Liver (tissue), 9 donors: ENCODE data around the gene SPTBN4. TPM values are rescaled to one million over a fixed set of nuclear protein-coding genes. Genes with fewer than 3 reads are reported as not detected.

ENCODE experiments used
- DNase-seq: peaks from one replicate; pipeline ENCODE4 v3.0.0-alpha.2; 2017; ENCODE audit warnings: low spot score
- H3K27ac ChIP-seq, 2 donors: one replicate each; pipeline ENCODE4 v1.7.0; 2013; ENCODE audit warnings: inconsistent platforms in 2 of 2, low read length in 2 of 2, control low read depth in 1 of 2, low read depth in 1 of 2, mild to moderate bottlenecking in 1 of 2
- H3K27me3 ChIP-seq, 4 donors: one replicate each; pipeline versions ENCODE4 v1.6.1 to v1.7.0; 2013; ENCODE audit warnings: low read length in 3 of 4, inconsistent platforms in 1 of 4, mild to moderate bottlenecking in 1 of 4, moderate library complexity in 1 of 4; ENCODE audit not compliant: control insufficient read depth in 4 of 4, insufficient read depth in 4 of 4
- H3K36me3 ChIP-seq, 4 donors: one replicate each; pipeline versions ENCODE4 v1.6.1 to v1.7.0; 2013; ENCODE audit warnings: low read length in 3 of 4, mild to moderate bottlenecking in 3 of 4, low read depth in 1 of 4, moderate library complexity in 1 of 4; ENCODE audit not compliant: control insufficient read depth in 4 of 4, insufficient read depth in 3 of 4
- H3K4me1 ChIP-seq, 4 donors: one replicate each; pipeline versions ENCODE4 v1.6.1 to v1.7.0; 2013; ENCODE audit warnings: low read length in 3 of 4, mild to moderate bottlenecking in 3 of 4, moderate library complexity in 1 of 4; ENCODE audit not compliant: control insufficient read depth in 4 of 4, insufficient read depth in 4 of 4
- H3K4me3 ChIP-seq, 3 donors: one replicate each; pipeline versions ENCODE4 v1.6.1 to v1.7.0; 2013; ENCODE audit warnings: low read length in 3 of 3, control low read depth in 1 of 3, low read depth in 1 of 3, mild to moderate bottlenecking in 1 of 3
- H3K9ac ChIP-seq, 2 donors: one replicate each; pipeline ENCODE4 v1.7.0; 2013; ENCODE audit warnings: low read length in 2 of 2, mild to moderate bottlenecking in 2 of 2, moderate library complexity in 2 of 2, control low read depth in 1 of 2, low read depth in 1 of 2
- H3K9me3 ChIP-seq, 4 donors: one replicate each; pipeline versions ENCODE4 v1.6.1 to v1.7.0; 2013; ENCODE audit warnings: low read length in 3 of 4; ENCODE audit not compliant: control insufficient read depth in 4 of 4
- CTCF ChIP-seq: fragments of 150-350 bp; IDR thresholded peaks from 2 replicates; pipeline ENCODE4 v1.5.1; 2017; ENCODE audit warnings: improper control_type of control experiment, low read depth, low read length; ENCODE audit not compliant: missing input control
- EGR1 ChIP-seq, 2 donors: IDR thresholded peaks; 2 replicates each; pipeline ENCODE4 v1.6.1; 2016 to 2018; ENCODE audit warnings: antibody characterized with exemption in 2 of 2, low read depth in 2 of 2
- FOXA1 ChIP-seq: IDR thresholded peaks from 2 replicates; pipeline ENCODE4 v1.6.1; 2016; ENCODE audit warnings: antibody characterized with exemption
- FOXA2 ChIP-seq: IDR thresholded peaks from 2 replicates; pipeline ENCODE4 v1.6.1; 2016; ENCODE audit warnings: antibody characterized with exemption
- GABPA ChIP-seq, 2 donors: IDR thresholded peaks in 1 of 2; conservative IDR thresholded peaks in 1 of 2; 2 replicates each; pipeline ENCODE4 v1.6.1; 2016; ENCODE audit warnings: antibody characterized with exemption in 2 of 2, mild to moderate bottlenecking in 1 of 2, moderate library complexity in 1 of 2
- HNF4A ChIP-seq, 2 donors: conservative IDR thresholded peaks; 2 replicates each; pipeline ENCODE4 v1.6.1; 2016; ENCODE audit warnings: antibody characterized with exemption in 2 of 2, mild to moderate bottlenecking in 2 of 2
- HNF4G ChIP-seq: IDR thresholded peaks from 2 replicates; pipeline ENCODE4 v1.6.1; 2016; ENCODE audit warnings: antibody characterized with exemption
- NR2F2 ChIP-seq: IDR thresholded peaks from 2 replicates; pipeline ENCODE4 v1.6.1; 2016; ENCODE audit warnings: antibody characterized with exemption
- RAD21 ChIP-seq, 2 donors: IDR thresholded peaks; 2 replicates each; pipeline ENCODE4 v1.6.1; 2016; ENCODE audit warnings: antibody characterized with exemption in 2 of 2, mild to moderate bottlenecking in 2 of 2
- RXRA ChIP-seq, 2 donors: IDR thresholded peaks; 2 replicates each; pipeline ENCODE4 v1.6.1; 2017 to 2018; ENCODE audit warnings: antibody characterized with exemption in 2 of 2, mild to moderate bottlenecking in 1 of 2
- SP1 ChIP-seq: IDR thresholded peaks from 2 replicates; pipeline ENCODE4 v1.6.1; 2018; ENCODE audit warnings: antibody characterized with exemption, mild to moderate bottlenecking
- TAF1 ChIP-seq: conservative IDR thresholded peaks from 2 replicates; pipeline ENCODE4 v1.6.1; 2016; ENCODE audit warnings: antibody characterized with exemption, mild to moderate bottlenecking
- YY1 ChIP-seq: IDR thresholded peaks from 2 replicates; pipeline ENCODE4 v1.6.1; 2016; ENCODE audit warnings: antibody characterized with exemption, mild to moderate bottlenecking
- WGBS: extraction: QIAGEN DNeasy Blood & Tissue Kit; methylation state at CpG from one replicate; pipeline ENCODE4 v1.1.7; 2013; 5-methylcytosine and 5-hydroxymethylcytosine counted together
- polyA plus RNA-seq, 2 donors: library from polyadenylated mRNA; stranded (reverse) in 1 of 2; unstranded in 1 of 2; fragments of 200-250 nt in 1 of 2; fragments of >200 nt in 1 of 2; fragmentation: Nextera tagmentation in 1 of 2; extraction: Ambion mirVana in 1 of 2; gene quantifications; one replicate each; pipeline versions ENCODE4 v1.2.1 to v1.2.3, GENCODE V29; 2013 to 2015
- total RNA-seq, 2 donors: library from RNA; depleted of rRNA; stranded (reverse); fragments of >200 nt; gene quantifications; one replicate each; pipeline ENCODE4 v1.2.3, GENCODE V29; 2014
- TF ChIP-seq, protein P1 (sequence below): IDR thresholded peaks from 2 replicates; pipeline ENCODE4 v1.6.1; 2016; ENCODE audit warnings: antibody characterized with exemption
- TF ChIP-seq, protein P2 (sequence below): IDR thresholded peaks from 2 replicates; pipeline ENCODE4 v1.6.1; 2016; ENCODE audit warnings: antibody characterized with exemption, mild to moderate bottlenecking
- TF ChIP-seq, protein P3 (sequence below): IDR thresholded peaks from 2 replicates; pipeline ENCODE4 v1.6.1; 2016; ENCODE audit warnings: antibody characterized with exemption
- donor health status: healthy.
- donor health status: healthy.
- donor health status: healthy.
- donor health status: healthy.
- donor health status: healthy.

SPTBN4 gene
- total and polyA plus RNA-seq, 4 donors: 0.13 to 1.1 (median 0.62) TPM

DNA sequence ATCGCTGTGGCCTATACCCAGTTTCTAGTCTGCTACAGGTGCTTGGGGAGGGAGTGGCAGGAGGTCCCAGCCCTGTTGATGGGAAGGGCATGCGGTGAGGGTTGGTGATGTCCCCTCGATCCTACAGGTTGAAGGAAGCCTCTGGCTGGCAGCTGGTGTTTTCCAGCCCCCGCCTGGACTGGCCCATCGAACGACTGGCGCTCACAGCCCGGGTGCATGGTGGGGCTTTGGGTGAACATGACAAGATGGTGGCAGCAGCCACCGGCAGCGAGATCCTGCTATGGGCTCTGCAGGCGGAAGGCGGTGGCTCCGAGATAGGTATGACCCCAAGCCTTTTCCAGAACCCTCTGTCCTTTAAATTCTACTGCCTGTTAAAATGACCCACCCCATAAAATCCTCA, 113.8 kb downstream of the SPTBN4 start:
- TF ChIP-seq GABPA (IDR thresholded peaks at IDR 0.05 in 1 of 2, conservative IDR thresholded peaks at IDR 0.05 in 1 of 2) (no peak), CTCF (no peak), SP1 (no peak)
- TF ChIP-seq, protein P1, sequence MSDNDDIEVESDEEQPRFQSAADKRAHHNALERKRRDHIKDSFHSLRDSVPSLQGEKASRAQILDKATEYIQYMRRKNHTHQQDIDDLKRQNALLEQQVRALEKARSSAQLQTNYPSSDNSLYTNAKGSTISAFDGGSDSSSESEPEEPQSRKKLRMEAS: no peak
- Histone ChIP-seq H3K36me3 (peaks cover 3 to 13% (median 8%) of the 10 kb centered on the region in 4 donors), H3K9me3 (no peaks in the 10 kb centered on the region), H3K4me3 (no peak overlapping the region), H3K27ac (no peak overlapping the region), H3K27me3 (no peaks in the 10 kb centered on the region), H3K9ac (no peak overlapping the region), H3K4me1 (peaks cover 3 to 9% (median 5%) of the 10 kb centered on the region in 4 donors)
- 96% methylated on average over 13 of the region's 13 CpGs for WGBS
- no peak for DNase-seq

DNA sequence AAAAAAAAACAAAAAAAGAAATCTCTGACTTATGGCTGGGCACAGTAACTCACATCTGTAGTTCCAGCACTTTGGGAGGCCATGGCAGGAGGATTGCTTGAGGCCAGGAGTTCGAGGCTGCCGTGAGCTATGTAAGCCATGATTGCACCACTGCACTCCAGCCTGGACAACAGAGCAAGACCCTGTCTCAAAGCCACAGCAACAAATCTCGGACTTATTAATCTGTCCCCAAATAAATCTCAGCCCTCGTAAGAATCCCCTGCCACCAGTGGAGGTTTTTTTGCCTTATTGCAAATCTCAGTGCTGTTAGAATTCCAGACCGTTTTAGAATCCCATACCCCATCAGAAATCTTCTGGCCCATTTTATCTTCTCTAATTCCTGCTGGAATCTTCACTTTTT, 114.7 kb downstream of the SPTBN4 start:
- TF ChIP-seq, protein P1: no peak
- no peak for TF ChIP-seq RAD21 (IDR thresholded peaks at IDR 0.05)
- no peak for TF ChIP-seq NR2F2
- TF ChIP-seq, protein P2, sequence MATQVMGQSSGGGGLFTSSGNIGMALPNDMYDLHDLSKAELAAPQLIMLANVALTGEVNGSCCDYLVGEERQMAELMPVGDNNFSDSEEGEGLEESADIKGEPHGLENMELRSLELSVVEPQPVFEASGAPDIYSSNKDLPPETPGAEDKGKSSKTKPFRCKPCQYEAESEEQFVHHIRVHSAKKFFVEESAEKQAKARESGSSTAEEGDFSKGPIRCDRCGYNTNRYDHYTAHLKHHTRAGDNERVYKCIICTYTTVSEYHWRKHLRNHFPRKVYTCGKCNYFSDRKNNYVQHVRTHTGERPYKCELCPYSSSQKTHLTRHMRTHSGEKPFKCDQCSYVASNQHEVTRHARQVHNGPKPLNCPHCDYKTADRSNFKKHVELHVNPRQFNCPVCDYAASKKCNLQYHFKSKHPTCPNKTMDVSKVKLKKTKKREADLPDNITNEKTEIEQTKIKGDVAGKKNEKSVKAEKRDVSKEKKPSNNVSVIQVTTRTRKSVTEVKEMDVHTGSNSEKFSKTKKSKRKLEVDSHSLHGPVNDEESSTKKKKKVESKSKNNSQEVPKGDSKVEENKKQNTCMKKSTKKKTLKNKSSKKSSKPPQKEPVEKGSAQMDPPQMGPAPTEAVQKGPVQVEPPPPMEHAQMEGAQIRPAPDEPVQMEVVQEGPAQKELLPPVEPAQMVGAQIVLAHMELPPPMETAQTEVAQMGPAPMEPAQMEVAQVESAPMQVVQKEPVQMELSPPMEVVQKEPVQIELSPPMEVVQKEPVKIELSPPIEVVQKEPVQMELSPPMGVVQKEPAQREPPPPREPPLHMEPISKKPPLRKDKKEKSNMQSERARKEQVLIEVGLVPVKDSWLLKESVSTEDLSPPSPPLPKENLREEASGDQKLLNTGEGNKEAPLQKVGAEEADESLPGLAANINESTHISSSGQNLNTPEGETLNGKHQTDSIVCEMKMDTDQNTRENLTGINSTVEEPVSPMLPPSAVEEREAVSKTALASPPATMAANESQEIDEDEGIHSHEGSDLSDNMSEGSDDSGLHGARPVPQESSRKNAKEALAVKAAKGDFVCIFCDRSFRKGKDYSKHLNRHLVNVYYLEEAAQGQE: no peak
- no peak for TF ChIP-seq RXRA (IDR thresholded peaks at IDR 0.05)
- no peak for TF ChIP-seq SP1
- no peak for TF ChIP-seq FOXA2
- TF ChIP-seq HNF4A (conservative IDR thresholded peaks at IDR 0.05): no peak
- TF ChIP-seq YY1: no peak
- H3K27ac ChIP-seq: no peak overlapping the region
- DNase-seq: no peak
- H3K36me3 ChIP-seq: peaks cover 3 to 16% (median 8%) of the 10 kb centered on the region in 4 donors
- 96% methylated on average over 5 of the region's 5 CpGs for WGBS
- peaks cover 0 to 9% (median 5%) of the 10 kb centered on the region in 4 donors for H3K4me1 ChIP-seq
- no peak overlapping the region for H3K4me3 ChIP-seq
- H3K9ac ChIP-seq: no peak overlapping the region
- H3K27me3 ChIP-seq: no peaks in the 10 kb centered on the region
- no peaks in the 10 kb centered on the region for H3K9me3 ChIP-seq

GRCh38 chr19:40582467-40582866, 115.7 kb downstream of the SPTBN4 start:
- Histone ChIP-seq H3K4me1 (peaks cover 0 to 4% (median 1%) of the 10 kb centered on the region in 4 donors), H3K27ac (no peak overlapping the region), H3K9me3 (no peaks in the 10 kb centered on the region), H3K4me3 (no peak overlapping the region), H3K27me3 (no peaks in the 10 kb centered on the region), H3K9ac (no peak overlapping the region), H3K36me3 (peaks cover 3 to 21% (median 11%) of the 10 kb centered on the region in 4 donors)
- 93% methylated on average over 2 of the region's 2 CpGs for WGBS
- DNase-seq: no peak
- TF ChIP-seq HNF4A (conservative IDR thresholded peaks at IDR 0.05) (no peak), HNF4G (no peak), TAF1 (no peak), FOXA1 (no peak), NR2F2 (no peak), YY1 (no peak), EGR1 (IDR thresholded peaks at IDR 0.05; ENCODE audit: low read depth in 2 of 2) (no peak), RAD21 (IDR thresholded peaks at IDR 0.05) (no peak), SP1 (no peak), CTCF (no peak), FOXA2 (no peak), GABPA (IDR thresholded peaks at IDR 0.05 in 1 of 2, conservative IDR thresholded peaks at IDR 0.05 in 1 of 2) (no peak)
- TF ChIP-seq, protein P1: no peak
- TF ChIP-seq, protein P3, sequence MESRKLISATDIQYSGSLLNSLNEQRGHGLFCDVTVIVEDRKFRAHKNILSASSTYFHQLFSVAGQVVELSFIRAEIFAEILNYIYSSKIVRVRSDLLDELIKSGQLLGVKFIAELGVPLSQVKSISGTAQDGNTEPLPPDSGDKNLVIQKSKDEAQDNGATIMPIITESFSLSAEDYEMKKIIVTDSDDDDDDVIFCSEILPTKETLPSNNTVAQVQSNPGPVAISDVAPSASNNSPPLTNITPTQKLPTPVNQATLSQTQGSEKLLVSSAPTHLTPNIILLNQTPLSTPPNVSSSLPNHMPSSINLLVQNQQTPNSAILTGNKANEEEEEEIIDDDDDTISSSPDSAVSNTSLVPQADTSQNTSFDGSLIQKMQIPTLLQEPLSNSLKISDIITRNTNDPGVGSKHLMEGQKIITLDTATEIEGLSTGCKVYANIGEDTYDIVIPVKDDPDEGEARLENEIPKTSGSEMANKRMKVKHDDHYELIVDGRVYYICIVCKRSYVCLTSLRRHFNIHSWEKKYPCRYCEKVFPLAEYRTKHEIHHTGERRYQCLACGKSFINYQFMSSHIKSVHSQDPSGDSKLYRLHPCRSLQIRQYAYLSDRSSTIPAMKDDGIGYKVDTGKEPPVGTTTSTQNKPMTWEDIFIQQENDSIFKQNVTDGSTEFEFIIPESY: no peak
